Stimulated activated CD8-positive, alpha-beta memory T cell treated with anti-CD3 and anti-CD28 coated beads, Interleukin-4, amount 100 ng/mL, for 4 hours (primary cell): ENCODE measurements around the gene CAMKMT.

Source experiments
- DNase-seq, 2 donors: peaks; one replicate each; pipeline ENCODE4 v3.0.0-alpha.2; 2020; ENCODE audit warnings: low read depth in 2 of 2, low spot score in 1 of 2

Gene CAMKMT

GRCh38 chr2:44767691-44768090 is 405.9 kb downstream of the CAMKMT start:
- no peak for DNase-seq

- no peak for DNase-seq
These were observed 406.9 kb downstream of the CAMKMT start for GRCh38 chr2:44768438-44769236.

GRCh38 chr2:44769349-44770011 is 407.7 kb downstream of the CAMKMT start:
- DNase-seq = no peak

GRCh38 chr2:44770221-44771195 is 408.8 kb downstream of the CAMKMT start:
- no peak for DNase-seq

- DNase-seq = no peak
These were observed 409.8 kb downstream of the CAMKMT start for GRCh38 chr2:44771522-44771921.

- DNase-seq = no peak
These were observed 410.4 kb downstream of the CAMKMT start for GRCh38 chr2:44772131-44772530.

- no peak for DNase-seq
These were observed 411.1 kb downstream of the CAMKMT start for GRCh38 chr2:44772669-44773378.

GRCh38 chr2:44774826-44775492 is 413.2 kb downstream of the CAMKMT start:
- DNase-seq = no peak

GRCh38 chr2:44777036-44777435 is 415.3 kb downstream of the CAMKMT start:
- no peak for DNase-seq

GRCh38 chr2:44777537-44777936 is 415.8 kb downstream of the CAMKMT start:
- DNase-seq = no peak

GRCh38 chr2:44778221-44778654 is 416.5 kb downstream of the CAMKMT start:
- no peak for DNase-seq

- no peak for DNase-seq
These were observed 417.1 kb downstream of the CAMKMT start for GRCh38 chr2:44778671-44779476.

- DNase-seq = no peak
These were observed 418.0 kb downstream of the CAMKMT start for GRCh38 chr2:44779793-44780192.

- no peak for DNase-seq
These were observed 418.7 kb downstream of the CAMKMT start for GRCh38 chr2:44780406-44780805.

- DNase-seq = no peak
These were observed 423.7 kb downstream of the CAMKMT start for GRCh38 chr2:44785433-44785832.

- DNase-seq = no peak
These were observed 424.5 kb downstream of the CAMKMT start for GRCh38 chr2:44786045-44786816.

GRCh38 chr2:44786817-44787214 is 425.1 kb downstream of the CAMKMT start:
- DNase-seq = no peak

- DNase-seq = no peak
These were observed 425.9 kb downstream of the CAMKMT start for GRCh38 chr2:44787663-44788062.

GRCh38 chr2:44789446-44789845 is 427.7 kb downstream of the CAMKMT start:
- DNase-seq = no peak
